Smooth muscle cell (in vitro differentiated cells): ENCODE results near the gene SNX5. TPM values are rescaled to one million over a fixed set of nuclear protein-coding genes. Genes with fewer than 3 reads are reported as not detected.

Source experiments
- DNase-seq: peaks from one replicate; lab custom pipeline; 2025; ENCODE audit not compliant: unreplicated experiment; lab: John Stamatoyannopoulos, UW
- H2AFZ ChIP-seq: fragments of 200-600 bp; sonication (generic); 2 replicates; pipeline ENCODE4 v1.6.0; 2016; ENCODE audit warnings: antibody characterized with exemption, low read depth, mild to moderate bottlenecking
- H3F3A ChIP-seq: fragments of 200-600 bp; sonication (generic); 2 replicates; pipeline ENCODE4 v1.6.0; 2017; ENCODE audit warnings: antibody characterized with exemption, low read depth
- H3K27ac ChIP-seq: fragments of 200-600 bp; sonication (generic); 2 replicates; pipeline ENCODE4 v1.5.1; 2016; ENCODE audit warnings: low read depth, mild to moderate bottlenecking
- H3K27me3 ChIP-seq: fragments of 200-600 bp; sonication (generic); 2 replicates; pipeline ENCODE4 v1.6.1; 2016; ENCODE audit warnings: low read depth, mild to moderate bottlenecking
- H3K36me3 ChIP-seq: fragments of 200-600 bp; sonication (generic); 2 replicates; pipeline ENCODE4 v1.5.1; 2016; ENCODE audit warnings: low read depth
- H3K4me1 ChIP-seq: fragments of 200-600 bp; sonication (generic); 2 replicates; pipeline ENCODE4 v1.5.1; 2016; ENCODE audit warnings: low read depth
- H3K4me2 ChIP-seq: fragments of 200-600 bp; sonication (generic); 2 replicates; pipeline ENCODE4 v1.6.0; 2016; ENCODE audit warnings: mild to moderate bottlenecking
- H3K4me3 ChIP-seq: fragments of 200-600 bp; sonication (generic); 2 replicates; pipeline ENCODE4 v1.5.1; 2016; ENCODE audit warnings: mild to moderate bottlenecking
- H3K79me2 ChIP-seq: fragments of 200-600 bp; sonication (generic); 2 replicates; pipeline ENCODE4 v1.6.0; 2016; ENCODE audit warnings: low read depth, mild to moderate bottlenecking
- H3K9ac ChIP-seq: fragments of 200-600 bp; sonication (generic); 2 replicates; pipeline ENCODE4 v1.6.0; 2016; ENCODE audit warnings: low read depth
- H3K9me3 ChIP-seq: fragments of 200-600 bp; sonication (generic); replicated peaks from 2 replicates; pipeline ENCODE4 v1.5.1; 2016; ENCODE audit warnings: low read depth
- H4K20me1 ChIP-seq: fragments of 200-600 bp; sonication (generic); 2 replicates; pipeline ENCODE4 v1.6.0; 2016; ENCODE audit warnings: low read depth
- CTCF ChIP-seq: fragments of 200-600 bp; sonication (generic); IDR thresholded peaks from 2 replicates; pipeline ENCODE4 v1.5.1; 2017; ENCODE audit warnings: borderline replicate concordance, mild to moderate bottlenecking, antibody characterized with exemption; ENCODE audit not compliant: insufficient read depth, poor library complexity, severe bottlenecking
- WGBS: methylation state at CpG from one replicate; pipeline ENCODE4 v1.1.7; 2016; ENCODE audit warnings: low lambda C conversion rate; 5-methylcytosine and 5-hydroxymethylcytosine counted together
- polyA plus RNA-seq: library from polyadenylated mRNA; unstranded; fragments of >200 nt; fragmentation: Nextera tagmentation; extraction: Ambion mirVana; gene quantifications from 2 replicates; pipeline ENCODE4 v1.2.1, GENCODE V29; 2016
- total RNA-seq: library from RNA; depleted of rRNA; stranded (reverse); fragments of >200 nt; gene quantifications from 2 replicates; pipeline ENCODE4 v1.2.3, GENCODE V29; 2014

The SNX5 gene
- total and polyA plus RNA-seq, 2 experiments from 2014 or later: 46.3 to 100 TPM

- Histone ChIP-seq H3K27ac (peak overlapping the region; percentile 99), H3K9ac (peak overlapping the region; percentile 98)
- DNase-seq: no peak
Measured at GRCh38 chr20:17971300-17972013, 2.9 kb upstream of the SNX5 start.

GRCh38 chr20:17969884-17970409 is 1.4 kb upstream of the SNX5 start:
- peaks cover 5% of the 10 kb centered on the region for H3F3A ChIP-seq
- peak overlapping the region; percentile 88 for H2AFZ ChIP-seq
- no peaks in the 10 kb centered on the region for H3K27me3 ChIP-seq
- TF ChIP-seq CTCF: no peak
- no peak for DNase-seq
- no peaks in the 10 kb centered on the region for H3K9me3 ChIP-seq
- H3K4me3 ChIP-seq: peak overlapping the region; percentile 75
- H3K4me1 ChIP-seq: peaks cover 59% of the 10 kb centered on the region
- no peaks in the 10 kb centered on the region for H3K36me3 ChIP-seq
- H3K27ac ChIP-seq: peak overlapping the region; percentile 99
- peaks cover 82% of the 10 kb centered on the region for H3K79me2 ChIP-seq
- H4K20me1 ChIP-seq: peaks cover 32% of the 10 kb centered on the region
- peak overlapping the region; percentile 89 for H3K4me2 ChIP-seq
- WGBS: 4% methylated on average over 9 of the region's 9 CpGs
- H3K9ac ChIP-seq: peak overlapping the region; percentile 98

More at GRCh38 chr20:17971300-17972013, 2.9 kb upstream of the SNX5 start:
- WGBS: 17% methylated on average over 7 of the region's 7 CpGs
- Histone ChIP-seq H3K4me2 (peak overlapping the region; percentile 89), H3K27me3 (no peaks in the 10 kb centered on the region), H3K4me1 (peaks cover 46% of the 10 kb centered on the region), H3F3A (peaks cover 5% of the 10 kb centered on the region), H3K4me3 (peak overlapping the region; percentile 75), H3K36me3 (no peaks in the 10 kb centered on the region), H3K79me2 (peaks cover 73% of the 10 kb centered on the region), H3K9me3 (no peaks in the 10 kb centered on the region), H4K20me1 (peaks cover 17% of the 10 kb centered on the region), H2AFZ (peak overlapping the region; percentile 54)
- TF ChIP-seq CTCF: no peak

GRCh38 chr20:17969278-17969883 is 787 bp upstream of the SNX5 start:
- no peak for DNase-seq
- TF ChIP-seq CTCF: no peak
- peak overlapping the region; percentile 98 for H3K9ac ChIP-seq
- H3K27ac ChIP-seq: peak overlapping the region; percentile 99
- no peaks in the 10 kb centered on the region for H3K36me3 ChIP-seq
- H4K20me1 ChIP-seq: peaks cover 37% of the 10 kb centered on the region
- H3K4me3 ChIP-seq: peak overlapping the region; percentile 75
- H3K79me2 ChIP-seq: peaks cover 84% of the 10 kb centered on the region
- no peaks in the 10 kb centered on the region for H3K27me3 ChIP-seq
- peaks cover 5% of the 10 kb centered on the region for H3F3A ChIP-seq
- 1% methylated on average over 28 of the region's 28 CpGs for WGBS
- no peaks in the 10 kb centered on the region for H3K9me3 ChIP-seq
- peak overlapping the region; percentile 89 for H3K4me2 ChIP-seq
- peak overlapping the region; percentile 88 for H2AFZ ChIP-seq
- H3K4me1 ChIP-seq: peaks cover 64% of the 10 kb centered on the region
